Erythroblast (primary cell): ENCODE measurements around the gene INTU.

Experiments
- GATA1 ChIP-seq: IDR thresholded peaks from 2 replicates; pipeline ENCODE4 v1.6.1; 2011; ENCODE audit warnings: low read depth, mild to moderate bottlenecking, control low read depth, low read length, moderate library complexity
- POLR2A ChIP-seq: IDR thresholded peaks from 2 replicates; pipeline ENCODE4 v1.6.1; 2011; ENCODE audit warnings: mild to moderate bottlenecking, low read length

DNA sequence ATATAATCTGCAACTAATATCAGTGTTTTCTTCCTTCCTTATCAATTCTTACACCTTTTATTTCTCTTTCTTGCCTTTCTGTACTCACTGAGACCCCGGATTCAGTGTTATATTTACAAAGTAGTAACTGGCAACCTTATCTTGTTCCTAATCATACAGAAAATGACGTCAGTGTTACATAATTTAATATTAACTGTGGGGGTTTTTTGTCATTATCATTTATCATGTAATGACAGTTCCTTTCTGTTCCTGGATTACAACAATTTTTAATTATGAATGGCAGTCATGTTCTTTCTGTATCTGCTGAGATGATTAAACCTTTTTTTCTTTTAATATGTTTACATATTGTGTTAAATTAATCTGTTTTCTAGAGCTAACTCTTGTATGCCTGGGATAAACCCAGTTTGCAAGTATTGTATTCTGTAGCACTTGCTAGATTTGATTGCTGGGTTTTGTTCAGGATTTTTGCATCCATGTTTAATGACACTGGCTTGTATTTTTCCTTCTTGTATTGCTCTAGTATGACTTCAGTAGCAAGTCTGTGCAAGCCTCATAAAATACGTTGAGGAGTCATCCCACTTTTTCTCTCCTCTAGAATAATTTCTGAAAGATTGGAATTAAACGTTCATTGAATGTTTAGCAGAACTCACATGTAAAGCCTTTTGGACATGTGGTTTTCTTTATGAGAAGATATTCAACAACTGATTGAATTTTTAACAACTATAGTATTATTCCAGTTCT lies 138.9 kb downstream of the INTU start:
- no peak for TF ChIP-seq POLR2A
- TF ChIP-seq GATA1: no peak
